ENCODE results near the gene SMC1B. TPM values are rescaled to one million over a fixed set of nuclear protein-coding genes. Genes with fewer than 3 reads are reported as not detected.

The SMC1B gene
- total and polyA plus RNA-seq, 8 donors = 0.10 to 0.35 (median 0.16) TPM

DNA sequence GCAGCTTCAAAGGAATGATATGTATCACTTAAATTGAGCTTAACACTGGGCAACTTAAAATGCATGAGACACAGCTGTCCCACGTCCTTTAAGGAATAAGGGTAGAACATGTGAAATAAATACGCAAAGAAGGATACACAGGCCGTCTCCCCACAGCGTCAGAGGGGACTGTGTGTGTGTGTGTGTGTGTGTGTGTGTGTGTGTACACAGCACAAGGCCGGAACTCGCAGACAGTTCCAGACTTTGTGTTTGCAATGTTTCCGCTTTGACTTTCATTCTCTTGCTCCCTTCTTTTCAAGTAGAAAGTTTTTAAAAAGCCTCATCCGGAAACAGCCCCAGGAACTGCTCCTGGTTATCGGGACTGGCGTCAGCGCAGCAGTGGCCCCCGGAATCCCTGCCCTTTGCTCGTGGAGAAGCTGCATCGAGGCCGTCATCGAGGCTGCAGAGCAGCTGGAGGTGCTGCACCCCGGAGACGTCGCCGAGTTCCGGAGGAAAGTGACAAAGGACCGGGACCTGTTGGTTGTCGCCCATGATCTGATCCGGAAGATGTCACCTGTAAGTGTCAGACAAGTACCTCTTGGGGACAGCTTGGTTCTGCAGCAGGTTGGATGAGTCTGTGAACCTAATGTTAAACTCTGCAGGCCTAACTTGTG is 90.4 kb downstream of the SMC1B start:
- H3K27ac ChIP-seq = no peak overlapping the region
- no peaks in the 10 kb centered on the region for H3K27me3 ChIP-seq
- peaks cover 0 to 36% of the 10 kb centered on the region in 2 donors for H3K36me3 ChIP-seq
- DNase-seq (no peak), ATAC-seq (no peak)
- no peaks in the 10 kb centered on the region for H3K9me3 ChIP-seq
- peaks cover 0 to 22% of the 10 kb centered on the region in 2 donors for H3K4me1 ChIP-seq
- no peak overlapping the region for H3K4me3 ChIP-seq
- intact Hi-C loops (cut with DNase I) = no loop called here
- TF ChIP-seq, protein P1, sequence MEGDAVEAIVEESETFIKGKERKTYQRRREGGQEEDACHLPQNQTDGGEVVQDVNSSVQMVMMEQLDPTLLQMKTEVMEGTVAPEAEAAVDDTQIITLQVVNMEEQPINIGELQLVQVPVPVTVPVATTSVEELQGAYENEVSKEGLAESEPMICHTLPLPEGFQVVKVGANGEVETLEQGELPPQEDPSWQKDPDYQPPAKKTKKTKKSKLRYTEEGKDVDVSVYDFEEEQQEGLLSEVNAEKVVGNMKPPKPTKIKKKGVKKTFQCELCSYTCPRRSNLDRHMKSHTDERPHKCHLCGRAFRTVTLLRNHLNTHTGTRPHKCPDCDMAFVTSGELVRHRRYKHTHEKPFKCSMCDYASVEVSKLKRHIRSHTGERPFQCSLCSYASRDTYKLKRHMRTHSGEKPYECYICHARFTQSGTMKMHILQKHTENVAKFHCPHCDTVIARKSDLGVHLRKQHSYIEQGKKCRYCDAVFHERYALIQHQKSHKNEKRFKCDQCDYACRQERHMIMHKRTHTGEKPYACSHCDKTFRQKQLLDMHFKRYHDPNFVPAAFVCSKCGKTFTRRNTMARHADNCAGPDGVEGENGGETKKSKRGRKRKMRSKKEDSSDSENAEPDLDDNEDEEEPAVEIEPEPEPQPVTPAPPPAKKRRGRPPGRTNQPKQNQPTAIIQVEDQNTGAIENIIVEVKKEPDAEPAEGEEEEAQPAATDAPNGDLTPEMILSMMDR (IDR thresholded peaks at IDR 0.05) = no peak

DNA sequence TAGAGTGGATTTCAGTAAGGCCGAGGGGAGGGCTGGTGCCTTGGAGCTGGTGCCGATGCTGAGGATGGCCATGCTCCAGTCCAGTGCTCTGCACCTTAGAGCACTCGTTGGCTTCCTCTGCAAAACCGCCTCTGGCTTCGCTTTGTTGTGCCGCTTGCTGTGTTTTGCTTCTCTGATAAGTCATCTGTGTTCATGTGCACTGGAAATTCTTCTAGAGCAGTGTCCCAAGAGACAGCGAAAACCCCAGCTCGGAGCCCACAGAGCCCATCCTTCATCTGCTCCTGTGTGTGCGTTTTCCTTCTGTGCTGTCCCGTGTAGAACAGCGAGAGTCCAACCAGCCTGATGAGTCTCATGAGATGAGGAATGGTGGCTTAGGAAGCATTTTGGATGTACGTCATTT is 91.6 kb downstream of the SMC1B start:
- Histone ChIP-seq H3K4me3 (no peak overlapping the region), H3K9me3 (no peaks in the 10 kb centered on the region), H3K36me3 (peaks cover 0 to 26% of the 10 kb centered on the region in 2 donors), H3K27ac (no peak overlapping the region), H3K27me3 (no peaks in the 10 kb centered on the region), H3K4me1 (peaks cover 6 to 34% of the 10 kb centered on the region in 2 donors)
- intact Hi-C loops (cut with DNase I) = no loop called here
- no peak for ATAC-seq
- TF ChIP-seq, protein P1 (IDR thresholded peaks at IDR 0.05) = no peak
- no peak for DNase-seq

DNA sequence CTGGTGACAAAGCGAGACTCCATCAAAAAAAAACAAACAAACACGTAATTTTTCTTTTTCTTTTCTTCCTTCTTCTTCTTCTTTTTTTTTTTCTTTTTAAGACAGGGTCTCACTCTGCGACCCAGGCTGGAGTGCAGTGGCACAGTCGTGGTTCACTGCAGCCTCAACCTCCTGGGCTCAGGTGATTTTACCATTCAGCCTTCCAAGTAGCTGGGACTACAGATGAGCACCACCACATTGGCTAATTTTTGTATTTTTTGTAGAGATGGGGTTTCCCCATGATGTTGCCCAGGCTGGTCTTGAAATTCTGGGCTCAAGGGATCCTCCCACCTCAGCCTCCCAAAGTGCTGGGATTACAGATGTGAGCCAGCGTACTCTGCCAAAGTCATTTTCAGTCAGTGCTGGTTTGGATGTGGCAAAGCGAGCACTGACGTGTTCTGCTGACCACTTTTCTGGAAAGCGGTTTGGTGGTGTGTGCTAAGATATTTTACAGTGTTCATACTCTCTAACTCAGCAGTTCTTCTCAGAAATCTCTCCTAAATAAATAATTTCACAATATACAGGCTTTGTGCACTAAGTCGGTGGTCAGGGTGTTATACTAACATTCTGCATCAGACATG is 92.9 kb downstream of the SMC1B start:
- TF ChIP-seq, protein P1 (IDR thresholded peaks at IDR 0.05) = no peak
- no peak overlapping the region for H3K4me3 ChIP-seq
- DNase-seq (no peak), ATAC-seq (peak; percentile 20)
- H3K27ac ChIP-seq = peak overlapping the region in 1 of 2 donors; percentile 83
- intact Hi-C loops (cut with DNase I) = no loop called here
- H3K4me1 ChIP-seq = peaks cover 6 to 42% of the 10 kb centered on the region in 2 donors
- no peaks in the 10 kb centered on the region for H3K9me3 ChIP-seq
- H3K36me3 ChIP-seq = peaks cover 0 to 26% of the 10 kb centered on the region in 2 donors
- H3K27me3 ChIP-seq = no peaks in the 10 kb centered on the region

DNA sequence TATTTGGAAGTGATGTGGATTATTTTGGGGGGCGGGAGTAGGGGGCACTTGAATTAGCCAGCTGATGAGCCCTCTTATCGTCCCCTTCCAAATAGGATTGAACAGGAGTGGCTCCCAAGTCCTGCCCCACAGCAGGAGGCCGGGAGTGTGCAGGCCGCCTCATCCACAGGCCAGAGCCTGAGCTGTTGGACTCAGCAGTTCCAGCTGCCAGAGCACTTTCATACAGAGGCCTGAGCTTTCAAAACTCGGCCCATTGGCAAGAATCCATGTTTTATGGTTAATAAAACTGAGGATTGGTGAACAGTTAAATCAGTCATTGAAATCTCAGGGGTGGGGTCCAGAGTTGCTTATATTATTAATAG is 94.1 kb downstream of the SMC1B start:
- Histone ChIP-seq H3K4me3 (no peak overlapping the region), H3K27ac (peak overlapping the region; percentile 77 to 83)

More for the DNA sequence above, 94.1 kb downstream of the SMC1B start:
- peak in 2 of 4 donors; percentile 70 to 91 for DNase-seq
- peak; percentile 58 for ATAC-seq
- H3K36me3 ChIP-seq = peaks cover 0 to 20% of the 10 kb centered on the region in 2 donors
- no peaks in the 10 kb centered on the region for H3K27me3 ChIP-seq
- H3K9me3 ChIP-seq = no peaks in the 10 kb centered on the region
- TF ChIP-seq, protein P1 (IDR thresholded peaks at IDR 0.05) = no peak
- intact Hi-C loops (cut with DNase I) = no loop called here
- peaks cover 6 to 46% of the 10 kb centered on the region in 2 donors for H3K4me1 ChIP-seq
